HepG2 (cell line): ENCODE measurements around the gene NSUN6. TPM values are rescaled to one million over a fixed set of nuclear protein-coding genes. Genes with fewer than 3 reads are reported as not detected.
A peak's percentile ranks its signal among the peaks of the same experiment; 100 is the strongest.

ENCODE experiments used
- ATAC-seq: fragments of 200-7000 bp; cut with Tn5 transposase; 3 replicates; pipeline ENCODE4 v1.9.1; 2020; ENCODE audit warnings: mild to moderate bottlenecking, moderate library complexity
- BruUV-seq: library from RNA; stranded (reverse); fragments of 400-500 nt; replicated peaks from 2 replicates; lab custom pipeline; 2021; lab: Mats Ljungman, UMichigan
- CTCF ChIA-PET: fragments of 300-600 bp; formaldehyde crosslinking; extraction: SDS; loops from one replicate; lab custom pipeline; 2021; ENCODE audit warnings: low total read pairs, inconsistent platforms, low intra/inter-chr PET ratio; lab: Yijun Ruan, JAX
- POLR2A ChIA-PET: fragments of 350-600 bp; sonication (Branson Sonifier 250); formaldehyde crosslinking; loops from one replicate; lab custom pipeline; 2020; ENCODE audit warnings: antibody characterized with exemption, inconsistent platforms; lab: Yijun Ruan, JAX
- DNase-seq: peaks from one replicate; pipeline ENCODE4 v3.0.0-alpha.2; 2015; ENCODE audit warnings: low spot score
- FAIRE-seq: peaks from 3 replicates; lab custom pipeline; 2011; peaks lifted over from hg19 to GRCh38; lab: Jason Lieb, UNC
- H2AFZ ChIP-seq: one replicate; pipeline ENCODE4 v1.6.1; 2011; ENCODE audit warnings: low read length, inconsistent platforms
- H3K27ac ChIP-seq: fragments of 300-600 bp; 3 replicates; pipeline ENCODE4 v1.8.0; 2011; ENCODE audit warnings: mixed run types, mild to moderate bottlenecking, mixed read lengths, low read length, inconsistent platforms; ENCODE audit not compliant: insufficient read depth; ENCODE audit errors: extremely low read length
- H3K27me3 ChIP-seq, 2 experiments: fragments of 200-600 bp in 1 of 2; 2 replicates in 1 of 2; 3 replicates in 1 of 2; pipeline versions ENCODE4 v1.6.0 to v1.8.0; 2011; ENCODE audit warnings: low read length in 2 of 2, mild to moderate bottlenecking in 2 of 2, moderate library complexity in 2 of 2, inconsistent platforms in 1 of 2; ENCODE audit not compliant: insufficient read depth in 2 of 2, control insufficient read depth in 1 of 2
- H3K36me3 ChIP-seq, 2 experiments: fragments of 200-600 bp in 1 of 2; replicated peaks in 1 of 2; 2 replicates in 1 of 2; 3 replicates in 1 of 2; pipeline versions ENCODE4 v1.5.1 to v1.8.0; 2011; ENCODE audit warnings: low read length in 2 of 2, inconsistent platforms in 1 of 2; ENCODE audit not compliant: insufficient read depth in 2 of 2, control insufficient read depth in 1 of 2
- H3K4me1 ChIP-seq: 2 replicates; pipeline ENCODE4 v1.5.1; 2012; ENCODE audit warnings: low read length, inconsistent platforms; ENCODE audit not compliant: insufficient read depth
- H3K4me2 ChIP-seq: 2 replicates; pipeline ENCODE4 v1.6.0; 2011; ENCODE audit warnings: low read depth, low read length, inconsistent platforms
- H3K4me3 ChIP-seq, 3 experiments: fragments of 200-600 bp in 1 of 3; sonication (generic), shearing (Covaris generic) in 1 of 3; replicated peaks in 1 of 3; 2 replicates each; pipeline ENCODE4 v1.5.1; 2011 to 2016; ENCODE audit warnings: low read length in 3 of 3, inconsistent platforms in 2 of 3, low read depth in 2 of 3, mild to moderate bottlenecking in 2 of 3, control low read depth in 1 of 3, mixed read lengths in 1 of 3; ENCODE audit not compliant: insufficient read depth in 1 of 3
- H3K79me2 ChIP-seq: one replicate; pipeline ENCODE4 v1.6.1; 2011; ENCODE audit warnings: low read length, inconsistent platforms; ENCODE audit not compliant: insufficient read depth
- H3K9ac ChIP-seq: 2 replicates; pipeline ENCODE4 v1.6.0; 2011; ENCODE audit warnings: mild to moderate bottlenecking, low read depth, low read length, inconsistent platforms; ENCODE audit not compliant: insufficient read depth
- H3K9me3 ChIP-seq: 2 replicates; pipeline ENCODE4 v1.5.1; 2012; ENCODE audit warnings: mild to moderate bottlenecking, low read length
- H4K20me1 ChIP-seq: 2 replicates; pipeline ENCODE4 v1.6.0; 2011; ENCODE audit warnings: inconsistent platforms, mild to moderate bottlenecking, low read length, moderate library complexity; ENCODE audit not compliant: insufficient read depth
- CREB1 ChIP-seq, 2 experiments: fragments of 450-650 bp in 1 of 2; IDR thresholded peaks; 2 replicates each; pipeline ENCODE4 v1.6.1; 2016 to 2017; ENCODE audit warnings: control low read depth in 1 of 2, mild to moderate bottlenecking in 1 of 2, missing compliant biosample characterization in 1 of 2, missing genetic modification characterization in 1 of 2
- ERF ChIP-seq: IDR thresholded peaks from 2 replicates; pipeline ENCODE4 v1.6.1; 2018; ENCODE audit warnings: missing biosample characterization, missing genetic modification reagents
- GTF3A ChIP-seq: sonication (generic); formaldehyde crosslinking; conservative IDR thresholded peaks from 2 replicates; pipeline ENCODE4 v1.4.0; 2020; ENCODE audit warnings: mild to moderate bottlenecking, missing genetic modification reagents
- REPIN1 ChIP-seq: sonication (generic); formaldehyde crosslinking; IDR thresholded peaks from 2 replicates; pipeline ENCODE4 v1.8.0; 2022; ENCODE audit warnings: missing genetic modification reagents, low read depth, mild to moderate bottlenecking, borderline replicate concordance
- SP4 ChIP-seq: sonication (generic); formaldehyde crosslinking; IDR thresholded peaks from 2 replicates; pipeline ENCODE4 v1.8.1; 2023; ENCODE audit warnings: mild to moderate bottlenecking, missing genetic modification reagents
- TBP ChIP-seq: sonication (generic); formaldehyde crosslinking; IDR thresholded peaks from 2 replicates; pipeline ENCODE4 v1.5.0; 2020; ENCODE audit warnings: missing genetic modification reagents
- ZFP82 ChIP-seq: sonication (generic); formaldehyde crosslinking; IDR thresholded peaks from 2 replicates; pipeline ENCODE4 v1.5.1; 2020; ENCODE audit warnings: mild to moderate bottlenecking, missing genetic modification reagents, borderline replicate concordance
- ZNF572 ChIP-seq: sonication (generic); formaldehyde crosslinking; IDR thresholded peaks from 2 replicates; pipeline ENCODE4 v1.5.1; 2020; ENCODE audit warnings: mild to moderate bottlenecking, missing genetic modification reagents
- ZNF879 ChIP-seq: sonication (generic); formaldehyde crosslinking; IDR thresholded peaks from 2 replicates; pipeline ENCODE4 v1.8.1; 2023; ENCODE audit warnings: missing genetic modification reagents
- ZSCAN22 ChIP-seq: sonication (generic); formaldehyde crosslinking; IDR thresholded peaks from 2 replicates; pipeline ENCODE4 v1.4.0; 2020; ENCODE audit warnings: mild to moderate bottlenecking, missing genetic modification reagents
- WGBS: methylation state at CpG from one replicate; pipeline ENCODE4 v1.1.6; 2017; ENCODE audit warnings: low lambda C conversion rate; 5-methylcytosine and 5-hydroxymethylcytosine counted together
- in situ Hi-C: cut with HindIII; loops from 2 replicates; pipeline ENCODE4 v1.10.0; 2017; ENCODE audit warnings: low pct_unique_long_range_greater_than_20kb; ENCODE audit not compliant: extremely low pct_ligation_motif_present
- intact Hi-C: fragments of 100-400 bp; cut with micrococcal nuclease; formaldehyde crosslinking; loops from one replicate; pipeline ENCODE4 v1.10.0; 2022; ENCODE audit not compliant: unreplicated experiment
- polyA plus RNA-seq, 8 experiments: library from polyadenylated mRNA; depleted of rRNA in 3 of 8; stranded (reverse) in 7 of 8; unstranded in 1 of 8; fragments of >200 nt; fragmentation: Illumina TruSeq in 4 of 8; extraction: Trizol in 4 of 8; gene quantifications; 2 replicates each; pipeline versions ENCODE4 v1.2.1 to v1.2.3, GENCODE V29; 2011 to 2016; ENCODE audit warnings: low read depth in 4 of 8, missing spikeins in 1 of 8, mixed read lengths in 1 of 8; ENCODE audit not compliant: insufficient read depth in 1 of 8
- total RNA-seq, 5 experiments: library from RNA; depleted of rRNA; stranded (reverse); fragments of >200 nt; fragmentation: Illumina TruSeq; extraction: Trizol; gene quantifications; 2 replicates each; pipeline ENCODE4 v1.2.3, GENCODE V29; 2016; ENCODE audit warnings: low read depth in 1 of 5
- TF ChIP-seq, protein P1 (sequence below): sonication (generic); formaldehyde crosslinking; IDR thresholded peaks from 2 replicates; pipeline ENCODE4 v1.8.1; 2023; ENCODE audit warnings: missing genetic modification reagents, inconsistent platforms, borderline replicate concordance
- TF ChIP-seq, protein P2 (sequence below): sonication (generic); formaldehyde crosslinking; IDR thresholded peaks from 2 replicates; pipeline ENCODE4 v1.4.0; 2020; ENCODE audit warnings: missing genetic modification reagents
- TF ChIP-seq, protein P3 (sequence below): sonication (generic); formaldehyde crosslinking; IDR thresholded peaks from 2 replicates; pipeline ENCODE4 v1.4.0; 2020; ENCODE audit warnings: missing genetic modification reagents

The NSUN6 gene
- total and polyA plus RNA-seq, 2 of the 13 experiments (the other 11 are each of a cell fraction or from before 2014, with no cell fraction given) = 17.2 to 19.3 TPM

- Histone ChIP-seq H3K36me3 (no peaks in the 10 kb centered on the region), H2AFZ (no peak overlapping the region), H3K27ac (no peak overlapping the region), H3K27me3 (no peaks in the 10 kb centered on the region), H3K9me3 (no peaks in the 10 kb centered on the region), H3K9ac (no peak overlapping the region), H3K4me1 (peaks cover 11% of the 10 kb centered on the region), H3K79me2 (no peaks in the 10 kb centered on the region), H4K20me1 (no peaks in the 10 kb centered on the region), H3K4me2 (peak overlapping the region; percentile 20; the same call in 1 of the 2 replicates), H3K4me3 (no peak overlapping the region)
- peak; percentile 16 for DNase-seq
- TF ChIP-seq ZNF879 (CRISPR knock-in tag) (no peak), CREB1 (IDR thresholded peaks at IDR 0.05) (peak; percentile 48; the same call in 1 of the 2 replicates), CREB1 (CRISPR knock-in tag; IDR thresholded peaks at IDR 0.05) (no peak)
- no peak for FAIRE-seq
- peak; percentile 10; the same call in 2 of the 3 replicates for ATAC-seq
- WGBS = 33% methylated on average over 7 of the region's 7 CpGs
- BruUV-seq = no TSS peak
- ChIA-PET CTCF (no interaction called here), POLR2A (no interaction called here)
- intact Hi-C loops (no loop called here), in situ Hi-C loops (loop anchor here (25.0 kb wide), 1 partner anchor 1100 kb away; no protein-coding TSS in a partner anchor)
Observed at GRCh38 chr10:18687195-18687594, 35.8 kb upstream of the NSUN6 start.

DNA sequence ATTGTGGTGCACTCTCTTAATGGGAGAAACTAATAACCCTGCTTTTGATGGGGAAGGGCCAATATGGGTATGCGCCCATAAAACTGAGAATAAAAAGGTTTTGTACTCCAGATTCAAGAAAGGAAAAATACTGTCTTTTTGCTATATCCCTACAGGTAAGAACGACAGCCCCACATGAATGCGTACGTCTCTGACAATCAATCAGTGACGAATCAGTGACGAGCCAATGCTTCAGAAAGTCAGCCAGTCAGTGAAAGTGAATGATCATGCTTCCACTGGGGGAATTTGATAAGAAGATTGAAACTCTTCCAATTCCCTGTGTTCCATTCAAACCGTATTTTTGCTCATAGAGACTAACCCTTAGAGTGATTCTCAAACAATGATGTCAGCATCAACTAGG is 34.2 kb upstream of the NSUN6 start:
- in situ Hi-C loops = loop anchor here (25.0 kb wide), 1 partner anchor 1102 kb away; no protein-coding TSS in a partner anchor
- TF ChIP-seq, protein P1, sequence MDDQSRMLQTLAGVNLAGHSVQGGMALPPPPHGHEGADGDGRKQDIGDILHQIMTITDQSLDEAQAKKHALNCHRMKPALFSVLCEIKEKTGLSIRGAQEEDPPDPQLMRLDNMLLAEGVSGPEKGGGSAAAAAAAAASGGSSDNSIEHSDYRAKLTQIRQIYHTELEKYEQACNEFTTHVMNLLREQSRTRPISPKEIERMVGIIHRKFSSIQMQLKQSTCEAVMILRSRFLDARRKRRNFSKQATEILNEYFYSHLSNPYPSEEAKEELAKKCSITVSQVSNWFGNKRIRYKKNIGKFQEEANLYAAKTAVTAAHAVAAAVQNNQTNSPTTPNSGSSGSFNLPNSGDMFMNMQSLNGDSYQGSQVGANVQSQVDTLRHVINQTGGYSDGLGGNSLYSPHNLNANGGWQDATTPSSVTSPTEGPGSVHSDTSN (CRISPR knock-in tag) = no peak
- TF ChIP-seq ZNF572 (no peak), ZFP82 (CRISPR knock-in tag) (no peak), REPIN1 (no peak), GTF3A (CRISPR knock-in tag) (no peak), TBP (CRISPR knock-in tag) (no peak), SP4 (CRISPR knock-in tag) (no peak), ERF (CRISPR knock-in tag) (no peak), ZSCAN22 (no peak)
- TF ChIP-seq, protein P2, sequence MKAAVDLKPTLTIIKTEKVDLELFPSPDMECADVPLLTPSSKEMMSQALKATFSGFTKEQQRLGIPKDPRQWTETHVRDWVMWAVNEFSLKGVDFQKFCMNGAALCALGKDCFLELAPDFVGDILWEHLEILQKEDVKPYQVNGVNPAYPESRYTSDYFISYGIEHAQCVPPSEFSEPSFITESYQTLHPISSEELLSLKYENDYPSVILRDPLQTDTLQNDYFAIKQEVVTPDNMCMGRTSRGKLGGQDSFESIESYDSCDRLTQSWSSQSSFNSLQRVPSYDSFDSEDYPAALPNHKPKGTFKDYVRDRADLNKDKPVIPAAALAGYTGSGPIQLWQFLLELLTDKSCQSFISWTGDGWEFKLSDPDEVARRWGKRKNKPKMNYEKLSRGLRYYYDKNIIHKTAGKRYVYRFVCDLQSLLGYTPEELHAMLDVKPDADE (CRISPR knock-in tag) = no peak
- TF ChIP-seq, protein P3, sequence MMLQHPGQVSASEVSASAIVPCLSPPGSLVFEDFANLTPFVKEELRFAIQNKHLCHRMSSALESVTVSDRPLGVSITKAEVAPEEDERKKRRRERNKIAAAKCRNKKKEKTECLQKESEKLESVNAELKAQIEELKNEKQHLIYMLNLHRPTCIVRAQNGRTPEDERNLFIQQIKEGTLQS (CRISPR knock-in tag) = no peak
- TF ChIP-seq, all 625 proteins: peak for 0

More for the DNA sequence above, 34.2 kb upstream of the NSUN6 start:
- Histone ChIP-seq H3K36me3 (no peaks in the 10 kb centered on the region), H3K79me2 (no peaks in the 10 kb centered on the region), H3K9me3 (no peaks in the 10 kb centered on the region), H3K9ac (no peak overlapping the region), H3K27ac (no peak overlapping the region), H3K4me1 (peaks cover 11% of the 10 kb centered on the region), H3K4me3 (no peak overlapping the region), H2AFZ (no peak overlapping the region), H3K4me2 (no peak overlapping the region), H3K27me3 (no peaks in the 10 kb centered on the region), H4K20me1 (no peaks in the 10 kb centered on the region)
- WGBS = 79% methylated on average over 7 of the region's 7 CpGs
- POLR2A ChIA-PET = no interaction called here
- CTCF ChIA-PET = no interaction called here
- FAIRE-seq (no peak), ATAC-seq (no peak), DNase-seq (no peak)
- no TSS peak for BruUV-seq
- intact Hi-C loops = no loop called here
